Measurements from ENCODE around the gene SLF1. TPM values are rescaled to one million over a fixed set of nuclear protein-coding genes. Genes with fewer than 3 reads are reported as not detected.

SLF1 gene
- total RNA-seq, 1 donor from 2014 or later, result 6.1 TPM

DNA sequence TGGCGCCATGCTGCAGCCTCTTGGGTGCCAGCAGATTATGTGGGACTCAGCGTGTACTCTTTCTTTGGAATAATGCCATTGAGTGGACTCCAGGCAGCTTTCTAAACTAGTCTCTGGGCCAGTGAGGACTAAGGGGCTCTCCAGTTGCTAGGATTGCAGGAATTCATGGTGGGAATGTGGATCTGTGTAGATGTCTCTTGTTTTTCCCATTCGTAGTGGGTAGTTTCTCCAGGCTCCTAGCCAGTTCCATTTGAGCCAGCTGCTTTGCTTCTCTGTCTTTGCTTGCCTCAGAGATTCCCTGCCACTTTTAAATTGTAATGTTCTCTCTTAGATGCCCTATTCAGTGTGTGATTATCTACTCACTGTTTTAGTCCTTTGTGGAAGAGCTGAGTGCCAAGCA lies 42.6 kb downstream of the SLF1 start:
- no peak for DNase-seq (ENCODE audit: low spot score)

DNA sequence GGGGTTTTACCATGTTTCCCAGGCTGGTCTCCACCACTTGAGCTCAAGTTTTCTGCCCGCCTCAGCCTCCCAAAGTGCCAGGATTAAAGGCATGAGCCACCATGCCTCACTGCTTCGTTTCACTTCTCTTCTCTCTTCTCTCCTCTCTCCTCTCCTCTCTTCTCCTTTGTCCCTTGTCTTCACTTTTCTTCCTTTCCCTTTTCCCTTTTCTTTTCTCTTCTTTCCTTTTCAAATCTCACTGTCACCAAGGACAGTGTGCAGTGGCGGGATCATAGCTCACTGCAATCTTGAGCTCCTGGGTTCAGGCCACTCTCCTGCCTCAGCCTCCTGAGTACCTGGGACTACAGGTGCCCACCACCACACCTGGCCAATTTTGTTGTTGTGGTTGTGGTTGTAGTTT lies 49.5 kb downstream of the SLF1 start:
- DNase-seq (ENCODE audit: low spot score), result no peak

DNA sequence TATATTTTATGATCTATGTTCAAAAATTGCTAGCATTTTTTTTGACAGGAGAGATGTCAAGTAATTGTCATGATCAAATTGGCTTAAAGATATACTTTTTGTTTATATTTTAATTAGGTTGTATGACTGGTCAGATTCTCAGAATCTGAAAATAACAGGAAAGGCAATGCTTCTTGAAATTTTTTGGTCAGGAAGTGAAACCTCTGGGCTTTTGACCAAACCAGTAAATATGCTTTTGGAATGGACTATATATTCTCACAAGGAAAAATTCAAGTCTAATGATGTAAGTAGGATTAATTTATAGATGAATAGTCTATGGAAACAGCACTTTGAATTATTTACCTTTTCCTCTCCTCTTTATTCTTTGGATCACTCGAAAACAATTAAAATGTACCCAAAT lies 52.3 kb downstream of the SLF1 start:
- no peak for DNase-seq (ENCODE audit: low spot score)

DNA sequence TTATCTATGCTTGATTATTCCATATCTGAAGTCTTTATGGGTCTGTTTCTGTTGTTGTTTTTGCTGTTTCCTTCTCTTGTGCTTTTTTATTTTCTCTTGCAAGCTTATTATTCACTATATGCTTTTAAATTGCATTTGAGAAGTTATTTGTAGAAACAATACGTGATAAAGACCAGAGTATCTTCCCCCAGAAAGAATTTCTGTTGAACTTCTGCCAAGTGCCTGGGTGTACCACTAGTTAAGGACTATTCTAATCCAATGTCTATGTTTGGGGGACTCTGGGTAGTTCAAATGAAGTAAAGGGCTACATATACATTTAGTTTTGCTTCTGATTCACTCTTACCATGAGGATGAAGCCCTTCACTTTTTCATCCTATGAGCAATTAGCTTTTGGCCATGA lies 54.3 kb downstream of the SLF1 start:
- no peak for DNase-seq (ENCODE audit: low spot score)

DNA sequence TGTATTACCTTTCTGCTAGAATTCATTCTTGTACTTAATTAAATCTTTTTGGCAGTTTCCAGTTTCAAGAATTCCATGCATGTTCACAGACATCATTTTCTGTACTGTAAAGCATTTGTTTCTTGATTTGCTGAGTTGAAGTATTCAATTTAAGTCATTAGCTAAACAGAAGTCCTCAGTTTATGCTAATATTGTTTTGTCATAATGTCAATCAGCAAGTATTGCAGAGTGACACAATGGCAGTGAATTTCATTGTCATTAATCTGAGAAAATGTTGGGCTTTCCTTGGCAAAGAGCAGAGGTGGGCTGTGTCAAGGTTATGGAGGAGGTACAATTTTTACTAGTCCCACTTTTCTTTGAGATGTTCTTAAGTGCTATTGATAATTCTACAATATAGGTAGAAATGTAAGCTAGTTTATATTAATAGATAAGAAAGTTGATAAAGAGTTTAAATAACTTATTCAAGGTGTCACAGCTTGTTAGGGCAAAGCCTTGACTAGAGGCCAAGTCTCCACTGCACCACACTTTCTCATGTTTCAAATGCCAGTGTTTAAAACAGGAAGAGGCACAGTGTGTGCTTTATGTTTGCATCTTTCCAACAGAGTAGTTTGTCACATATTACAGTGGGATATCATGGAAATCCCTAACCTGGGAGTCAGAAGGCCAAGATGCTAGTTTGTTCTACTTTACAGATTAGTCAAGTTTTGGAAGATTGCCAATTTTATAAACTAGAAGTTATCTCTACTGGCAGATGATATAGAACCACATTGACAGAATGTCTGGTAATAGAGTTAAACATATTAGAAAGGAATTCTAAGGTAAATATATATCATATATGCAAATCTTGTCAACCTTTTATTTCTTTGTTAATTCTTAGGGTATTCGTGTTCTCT lies 56.3 kb downstream of the SLF1 start:
- DNase-seq (ENCODE audit: low spot score), result no peak

DNA sequence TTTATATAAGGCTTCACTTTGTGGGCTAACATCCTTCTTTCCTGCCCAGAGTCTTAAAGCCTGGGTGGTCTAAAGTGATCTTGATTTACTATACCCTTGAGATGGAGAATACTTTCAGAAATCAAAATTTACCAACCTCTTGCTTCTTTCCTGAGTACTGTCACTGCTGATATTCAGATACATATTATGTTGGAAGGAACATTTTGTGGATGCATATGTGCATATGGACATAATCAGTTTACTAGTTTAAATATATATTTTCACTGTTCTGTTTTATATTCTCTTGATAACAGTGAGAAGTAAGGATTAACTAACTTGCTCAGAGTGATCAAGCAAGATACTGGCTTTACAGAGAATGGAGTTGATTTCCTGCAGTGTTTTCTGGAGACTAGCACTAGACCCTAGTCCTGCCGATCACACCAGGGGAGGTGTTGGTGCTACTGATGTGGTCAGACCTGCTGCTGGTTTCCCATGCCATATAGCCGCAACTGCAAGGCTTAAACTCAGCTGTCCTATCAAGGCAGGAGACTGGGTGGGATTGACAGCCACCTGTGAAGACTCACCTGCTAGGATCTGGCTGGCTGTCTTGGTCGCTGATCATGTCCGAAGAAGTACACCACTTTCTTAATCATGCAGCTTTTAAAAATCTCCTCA lies 57.6 kb downstream of the SLF1 start:
- DNase-seq (ENCODE audit: low spot score), result no peak

DNA sequence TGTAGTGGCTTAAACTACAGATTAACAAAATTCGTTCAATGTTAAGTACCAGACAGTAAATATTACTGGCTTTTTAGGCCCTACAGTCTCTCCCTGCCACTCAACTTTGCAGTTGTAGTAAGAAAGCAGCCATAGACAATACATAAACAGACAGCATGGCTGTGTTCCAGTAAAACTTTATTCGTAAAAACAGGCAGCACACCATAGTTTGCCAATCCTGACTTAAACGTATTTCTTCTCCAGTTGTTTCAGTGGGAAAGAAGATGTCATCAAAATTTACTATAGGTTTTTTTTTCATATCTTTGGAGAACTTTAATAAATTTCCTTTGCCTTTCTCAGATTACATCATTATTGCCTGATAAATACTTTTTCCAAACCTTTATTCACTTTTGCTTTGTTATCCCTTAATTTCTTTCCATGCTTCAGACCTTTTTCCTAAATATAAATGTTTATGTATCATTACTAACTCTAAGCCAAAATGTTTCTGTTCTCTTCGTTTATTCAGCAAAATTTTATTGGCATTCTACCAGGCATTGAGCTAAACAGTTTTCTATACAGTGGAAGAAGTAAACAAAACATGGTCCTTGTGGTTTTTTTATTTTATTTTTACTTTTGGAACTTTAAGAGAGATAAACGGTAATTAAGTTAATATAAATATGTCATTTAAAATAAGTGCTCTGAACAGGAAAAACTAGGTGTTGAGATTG lies 64.5 kb downstream of the SLF1 start:
- no peak for DNase-seq (ENCODE audit: low spot score)

DNA sequence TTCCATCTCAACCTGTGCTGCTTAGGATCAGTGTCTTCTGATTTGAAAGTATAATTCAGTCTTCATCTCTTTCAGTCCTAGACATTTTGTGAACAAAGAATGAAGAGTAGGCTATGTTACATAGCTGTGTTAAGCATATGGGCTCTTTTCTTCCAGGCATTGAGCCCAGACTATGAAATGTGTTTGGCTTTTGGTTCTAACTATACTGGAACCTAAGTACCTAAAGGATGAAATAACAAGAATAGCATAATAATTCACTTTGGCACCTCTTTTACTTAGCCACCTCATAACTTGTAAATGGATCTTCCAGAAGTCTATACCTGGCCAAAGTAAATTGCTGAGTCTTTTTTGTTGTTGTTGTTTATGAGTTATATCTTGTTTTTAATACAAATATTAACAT lies 71.4 kb downstream of the SLF1 start:
- no peak for DNase-seq (ENCODE audit: low spot score)

DNA sequence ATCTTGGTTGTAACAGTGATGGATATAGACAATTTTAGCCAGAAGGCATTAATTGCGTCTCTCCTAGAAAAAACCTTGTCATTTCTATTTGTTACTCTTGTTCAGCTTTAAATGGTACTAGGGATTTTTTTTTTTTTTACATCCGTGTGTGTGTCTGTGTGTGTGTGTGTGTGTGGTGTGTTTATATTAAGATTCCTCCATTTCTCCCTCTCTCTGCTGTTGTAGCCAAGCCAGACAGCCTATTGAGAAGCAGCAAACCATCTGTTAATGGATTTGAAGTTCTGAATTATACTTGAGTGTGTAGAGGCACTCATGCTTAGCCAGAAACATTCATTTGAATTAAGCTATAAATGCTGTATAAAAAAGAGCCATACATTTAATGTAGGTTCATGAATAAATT lies 72.3 kb downstream of the SLF1 start:
- no peak for DNase-seq (ENCODE audit: low spot score)

DNA sequence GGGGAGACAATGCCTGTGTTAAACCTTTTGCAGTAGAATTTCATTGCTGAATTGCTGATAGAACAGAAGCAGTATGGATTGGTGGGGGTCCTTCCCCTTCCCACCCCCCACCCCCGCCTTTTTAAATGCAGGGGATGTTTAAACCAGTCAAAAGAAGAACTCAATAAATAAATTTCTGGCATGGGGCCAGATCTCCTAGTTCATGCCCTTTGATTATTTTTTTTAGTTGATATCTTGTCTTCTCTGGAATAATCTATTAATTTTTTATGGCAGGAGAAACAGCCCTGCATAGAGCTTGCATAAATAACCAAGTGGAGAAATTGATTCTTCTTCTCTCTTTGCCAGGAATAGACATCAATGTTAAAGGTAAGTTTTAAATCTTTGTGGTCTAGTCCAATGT lies 72.8 kb downstream of the SLF1 start:
- DNase-seq (ENCODE audit: low spot score), result no peak

DNA sequence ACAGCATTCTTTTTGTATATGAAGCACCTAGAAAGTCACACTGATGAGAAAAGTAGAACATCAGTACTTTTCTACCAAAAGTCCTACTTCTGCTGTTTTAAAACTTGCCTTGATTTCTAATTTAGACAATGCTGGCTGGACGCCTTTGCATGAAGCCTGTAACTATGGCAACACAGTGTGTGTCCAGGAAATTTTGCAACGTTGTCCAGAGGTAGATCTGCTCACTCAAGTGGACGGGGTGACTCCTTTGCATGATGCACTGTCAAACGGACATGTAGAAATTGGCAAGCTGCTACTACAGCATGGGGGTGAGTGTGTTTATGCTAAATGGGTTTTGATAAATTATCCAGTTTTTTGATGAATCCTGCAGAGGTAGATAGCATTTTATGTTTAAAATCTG lies 73.5 kb downstream of the SLF1 start:
- no peak for DNase-seq (ENCODE audit: low spot score)

DNA sequence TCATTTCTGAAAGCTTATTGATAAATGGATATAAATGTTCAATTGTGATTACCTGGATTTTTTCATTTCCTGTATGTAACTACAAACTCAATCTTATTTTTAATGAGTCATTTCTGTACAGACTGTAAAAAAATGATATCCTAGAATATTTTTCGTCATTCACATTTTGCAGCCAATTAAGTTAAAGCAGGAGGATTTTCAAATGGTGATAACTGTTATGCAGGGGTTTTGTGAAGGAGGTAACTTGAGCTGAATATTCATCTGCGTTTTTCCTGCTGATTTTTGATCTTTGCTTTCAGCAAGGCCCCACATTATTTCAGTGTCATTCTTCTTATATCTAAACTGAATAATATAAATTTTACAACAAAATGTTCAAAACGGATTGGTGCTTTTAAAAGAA lies 74.1 kb downstream of the SLF1 start:
- no peak for DNase-seq (ENCODE audit: low spot score)

DNA sequence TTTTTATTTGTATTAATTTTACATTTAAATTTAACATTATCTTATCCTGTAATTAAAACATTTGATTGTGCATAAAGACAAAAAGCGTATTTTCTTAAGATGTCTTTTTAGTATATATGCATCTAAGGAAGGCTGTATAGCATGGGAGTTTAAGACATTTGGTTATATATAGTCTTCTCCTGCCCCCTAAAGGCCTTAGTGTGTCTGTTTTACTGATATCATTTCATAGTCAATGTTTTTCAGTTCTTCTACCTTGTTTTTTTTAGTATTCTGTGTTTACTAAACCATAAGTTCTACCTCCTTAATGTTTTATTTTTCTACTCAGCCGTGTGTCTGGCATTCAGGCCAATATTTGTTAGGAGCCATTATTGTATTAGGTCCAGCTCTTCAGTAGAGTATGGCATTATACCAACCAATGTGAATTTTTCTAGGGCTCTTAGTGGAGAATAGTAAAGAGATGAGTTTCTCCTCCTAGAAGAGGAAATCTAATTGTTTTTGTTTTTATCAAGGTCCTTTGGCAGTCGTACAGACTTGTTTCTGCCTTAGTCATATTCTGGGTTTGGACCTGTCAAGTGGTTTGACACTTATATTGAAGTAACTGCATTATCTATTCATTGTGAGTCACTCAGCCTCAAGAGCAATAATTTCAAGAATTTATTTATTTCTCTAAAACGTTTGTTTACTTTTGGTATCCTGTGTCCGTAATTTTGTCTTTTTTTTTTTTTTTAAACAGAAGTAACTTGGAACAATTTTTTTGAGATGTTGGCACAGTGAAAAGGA lies 74.8 kb downstream of the SLF1 start:
- no peak for DNase-seq (ENCODE audit: low spot score)

DNA sequence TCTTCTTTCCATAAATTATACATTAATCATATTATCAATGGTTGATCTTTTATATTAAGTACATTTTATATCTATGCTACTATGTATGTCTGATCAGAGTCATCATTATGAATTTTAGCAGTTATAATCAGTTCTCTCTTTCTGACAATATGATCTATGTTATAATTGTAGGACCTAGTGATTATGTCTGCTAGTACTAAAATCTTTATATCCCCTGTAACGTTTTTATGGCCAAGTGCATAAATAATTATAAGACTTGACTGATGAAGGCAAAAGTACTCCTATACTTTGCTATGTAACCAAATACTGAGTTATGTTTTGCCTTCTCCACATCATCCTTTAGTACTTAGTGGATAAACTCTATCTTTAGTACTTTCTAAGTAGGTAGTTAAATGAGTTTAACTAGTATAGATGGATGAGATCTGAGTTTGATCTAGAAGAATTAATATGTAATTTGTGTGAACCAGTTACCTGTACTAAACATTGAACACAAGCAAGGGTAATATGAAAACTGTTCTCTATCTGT lies 75.4 kb downstream of the SLF1 start:
- DNase-seq (ENCODE audit: low spot score), result no peak

DNA sequence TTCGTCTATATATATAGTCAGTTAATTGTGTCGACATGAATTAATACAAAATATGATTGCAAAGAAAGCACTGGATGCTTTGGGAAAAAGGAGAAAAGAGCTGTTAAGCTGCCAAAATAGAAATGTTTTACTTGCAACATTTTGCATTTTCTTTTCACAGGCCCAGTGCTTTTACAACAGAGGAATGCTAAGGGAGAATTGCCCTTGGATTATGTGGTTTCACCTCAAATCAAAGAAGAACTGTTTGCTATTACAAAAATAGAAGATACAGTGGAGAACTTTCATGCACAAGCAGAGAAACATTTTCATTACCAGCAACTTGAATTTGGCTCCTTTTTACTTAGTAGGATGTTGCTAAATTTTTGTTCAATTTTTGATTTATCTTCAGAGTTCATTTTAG lies 76.2 kb downstream of the SLF1 start:
- DNase-seq (ENCODE audit: low spot score), result no peak

DNA sequence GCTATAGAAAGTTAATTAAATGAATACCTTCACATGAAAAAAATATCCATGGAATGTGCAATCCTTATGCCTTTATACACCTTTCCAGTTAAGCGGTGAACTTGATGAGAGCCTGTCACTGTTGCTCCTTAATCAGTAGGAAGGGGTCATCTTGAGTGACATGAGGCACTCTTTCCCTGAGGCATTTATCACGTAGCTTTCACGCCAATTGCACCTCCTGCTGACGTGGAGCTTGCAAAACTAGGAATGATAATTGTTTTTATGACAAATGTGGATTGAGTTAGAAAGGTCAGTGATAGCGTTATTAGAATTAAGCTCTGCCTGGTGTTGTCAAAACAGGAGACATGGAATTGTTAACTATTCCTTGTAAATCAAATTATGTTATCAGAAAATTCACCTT lies 79.7 kb downstream of the SLF1 start:
- no peak for DNase-seq (ENCODE audit: low spot score)

DNA sequence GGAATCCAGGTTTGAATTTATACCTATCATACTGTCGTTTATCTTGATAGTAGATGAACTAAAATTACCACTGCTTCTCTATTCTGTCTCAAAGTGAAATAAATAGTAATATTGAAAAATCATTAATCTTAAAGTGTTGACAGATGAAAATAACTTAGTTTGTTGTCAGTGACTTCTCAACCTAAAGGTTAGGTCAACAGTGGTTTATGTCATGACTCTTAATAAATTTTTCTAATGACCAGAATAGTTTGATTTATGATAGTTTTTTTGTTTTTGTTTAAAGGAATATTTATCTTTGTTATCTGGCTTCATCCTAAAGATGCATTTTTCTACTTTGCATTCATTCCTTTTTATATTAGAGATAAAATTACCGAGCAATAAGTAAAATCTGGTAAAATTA lies 81.1 kb downstream of the SLF1 start:
- DNase-seq (ENCODE audit: low spot score), result no peak

DNA sequence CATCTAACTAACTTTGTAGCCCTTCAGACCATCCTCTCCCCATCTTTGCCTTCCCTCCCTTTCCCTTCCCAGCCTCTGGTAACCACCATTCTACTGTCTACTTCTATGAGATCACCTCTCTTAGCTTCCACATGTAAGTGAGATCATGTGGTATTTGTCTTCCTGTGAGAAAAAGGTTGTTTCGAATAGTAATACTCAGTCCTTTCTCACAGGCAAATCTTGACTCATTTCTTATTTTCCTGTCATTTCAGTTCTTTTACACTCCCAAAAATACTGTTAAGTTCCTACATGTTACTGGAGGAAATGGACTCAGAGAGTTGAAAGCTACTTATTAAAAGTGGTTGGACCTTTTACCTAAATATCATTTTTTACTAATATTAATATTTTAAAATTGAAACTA lies 82.1 kb downstream of the SLF1 start:
- no peak for DNase-seq (ENCODE audit: low spot score)

DNA sequence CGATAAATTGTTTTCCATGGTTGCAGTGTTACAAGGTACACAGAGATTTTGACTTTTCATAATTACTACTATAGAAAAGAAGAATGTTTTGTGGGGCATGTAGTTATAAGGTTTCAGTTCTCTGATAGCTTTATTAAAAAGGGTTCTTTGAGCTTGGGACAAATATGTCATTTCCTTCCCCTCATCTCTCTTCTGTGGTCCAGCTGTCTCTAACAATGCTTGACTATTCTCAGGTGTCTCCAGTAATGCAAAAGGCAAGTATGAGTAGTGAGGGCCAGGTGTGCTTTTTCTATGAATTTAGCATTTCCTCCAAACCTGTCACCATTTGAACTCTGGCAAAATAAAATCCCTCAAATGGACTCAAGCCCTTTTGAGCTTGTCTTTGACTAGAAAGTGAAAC lies 84.3 kb downstream of the SLF1 start:
- no peak for DNase-seq (ENCODE audit: low spot score)

DNA sequence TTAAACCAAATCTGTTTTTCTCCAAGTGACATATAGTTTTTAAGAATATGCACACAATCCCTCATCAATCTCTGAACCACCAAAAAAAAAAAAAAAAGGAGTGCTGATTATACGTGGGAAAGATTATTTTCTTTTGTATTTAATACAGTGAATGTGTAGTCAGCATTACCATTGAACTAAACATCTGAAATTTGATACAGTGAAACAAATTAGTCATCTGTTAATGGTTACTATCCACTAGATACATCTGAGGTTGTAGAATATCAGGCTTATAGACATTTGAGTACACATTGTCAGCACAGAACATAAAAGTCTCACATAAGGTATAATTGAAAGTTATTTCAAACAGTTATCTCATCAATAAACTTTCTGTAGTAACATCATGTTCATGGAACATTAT lies 87.0 kb downstream of the SLF1 start:
- no peak for DNase-seq (ENCODE audit: low spot score)

DNA sequence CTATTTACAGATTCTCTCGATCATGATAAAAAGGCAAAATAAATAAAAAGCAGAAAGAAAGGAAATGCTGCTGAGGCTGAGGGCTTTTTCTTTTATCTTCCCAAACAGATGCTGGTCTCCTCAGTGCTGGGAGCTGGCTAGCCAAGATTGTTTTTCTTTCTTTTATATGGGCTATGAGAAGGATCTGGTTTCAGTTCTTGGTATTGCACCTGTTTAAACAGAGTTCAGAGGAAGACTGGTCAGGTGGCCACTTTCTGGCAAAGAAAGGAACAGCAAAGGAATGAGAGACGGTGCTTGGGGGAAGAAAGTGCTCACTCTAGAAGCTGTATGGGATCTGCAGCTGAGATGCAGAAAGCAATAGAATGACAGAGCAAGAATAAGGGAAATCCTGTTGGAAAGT lies 88.9 kb downstream of the SLF1 start:
- no peak for DNase-seq (ENCODE audit: low spot score)

DNA sequence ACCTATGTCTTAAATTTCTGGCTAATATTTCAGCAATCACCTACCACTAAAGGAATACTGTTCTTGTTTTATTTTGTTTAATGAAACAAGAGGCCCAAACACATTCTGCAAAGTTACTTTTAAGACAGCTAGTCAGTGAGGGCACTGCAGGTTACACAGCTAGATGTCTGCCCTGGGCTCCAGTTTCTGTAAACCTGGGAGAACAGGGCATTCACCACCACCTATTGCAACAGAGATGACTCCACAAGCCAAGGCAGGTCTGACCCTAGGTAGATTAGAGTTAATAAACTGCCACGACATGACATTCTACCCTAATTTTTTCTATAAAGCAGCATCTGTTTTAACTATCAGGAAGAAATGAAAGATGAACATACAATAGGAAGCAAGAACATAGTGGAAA lies 90.8 kb downstream of the SLF1 start:
- DNase-seq (ENCODE audit: low spot score), result no peak

Data from mucosa of gallbladder (tissue), 1 donor.